TTC549 (cell line): ENCODE data around the gene CTCF.
"Not testable (repeated sequence)": the region's sequence is repeated elsewhere in the genome, so short reads cannot be mapped to it uniquely, and the experiment has no call there.

ENCODE experiments used
- FAIRE-seq: peaks from 2 replicates; lab custom pipeline; 2012; peaks lifted over from hg19 to GRCh38; lab: Jason Lieb, UNC

The CTCF gene, protein sequence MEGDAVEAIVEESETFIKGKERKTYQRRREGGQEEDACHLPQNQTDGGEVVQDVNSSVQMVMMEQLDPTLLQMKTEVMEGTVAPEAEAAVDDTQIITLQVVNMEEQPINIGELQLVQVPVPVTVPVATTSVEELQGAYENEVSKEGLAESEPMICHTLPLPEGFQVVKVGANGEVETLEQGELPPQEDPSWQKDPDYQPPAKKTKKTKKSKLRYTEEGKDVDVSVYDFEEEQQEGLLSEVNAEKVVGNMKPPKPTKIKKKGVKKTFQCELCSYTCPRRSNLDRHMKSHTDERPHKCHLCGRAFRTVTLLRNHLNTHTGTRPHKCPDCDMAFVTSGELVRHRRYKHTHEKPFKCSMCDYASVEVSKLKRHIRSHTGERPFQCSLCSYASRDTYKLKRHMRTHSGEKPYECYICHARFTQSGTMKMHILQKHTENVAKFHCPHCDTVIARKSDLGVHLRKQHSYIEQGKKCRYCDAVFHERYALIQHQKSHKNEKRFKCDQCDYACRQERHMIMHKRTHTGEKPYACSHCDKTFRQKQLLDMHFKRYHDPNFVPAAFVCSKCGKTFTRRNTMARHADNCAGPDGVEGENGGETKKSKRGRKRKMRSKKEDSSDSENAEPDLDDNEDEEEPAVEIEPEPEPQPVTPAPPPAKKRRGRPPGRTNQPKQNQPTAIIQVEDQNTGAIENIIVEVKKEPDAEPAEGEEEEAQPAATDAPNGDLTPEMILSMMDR

DNA sequence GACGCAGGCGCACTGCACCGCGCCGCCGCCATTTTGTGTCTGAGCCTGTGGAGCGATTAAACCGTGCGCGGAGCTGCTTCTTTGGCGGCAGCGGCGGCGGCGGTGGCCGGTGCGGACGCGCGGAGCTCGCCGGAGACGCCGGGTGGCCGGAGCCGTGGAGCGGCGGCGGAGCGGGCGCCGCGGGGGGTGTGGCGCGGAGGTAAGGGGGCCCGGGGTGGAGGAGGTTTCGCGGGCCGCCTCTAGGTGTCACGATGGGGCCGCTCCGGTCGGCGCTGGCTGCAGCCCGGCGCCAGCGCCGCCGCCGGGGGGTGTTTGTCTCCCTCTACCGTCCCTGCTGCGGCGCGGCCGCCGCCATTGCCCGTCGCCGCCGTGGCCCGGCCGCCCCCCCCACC, at the start of gene CTCF:
Gene CTCF (plus strand): TSS at position 1 of the 392 bp plus-strand sequence. CDS start 48,307 bp downstream, outside the sequence.
- FAIRE-seq, result no peak

DNA sequence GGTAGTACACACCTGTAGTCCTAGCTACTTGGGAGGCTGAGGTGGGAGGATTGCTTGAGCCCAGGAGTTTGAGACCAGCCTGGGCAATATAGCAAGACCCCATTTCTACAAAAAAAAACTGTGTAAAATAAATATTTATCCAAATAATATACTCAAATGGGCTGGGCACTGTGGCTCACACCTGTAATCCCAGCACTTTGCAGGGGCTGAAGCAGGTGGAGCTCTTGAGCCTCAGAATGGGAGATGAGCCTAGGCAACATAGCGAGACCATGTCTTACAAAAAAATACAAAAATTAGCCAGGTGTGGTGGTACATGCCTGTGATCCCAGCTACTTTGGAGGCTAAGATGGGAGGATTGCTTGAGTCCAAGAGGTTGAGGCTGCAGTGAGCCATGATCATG, 48.4 kb upstream of the CTCF start:
- FAIRE-seq, result not testable (repeated sequence)

DNA sequence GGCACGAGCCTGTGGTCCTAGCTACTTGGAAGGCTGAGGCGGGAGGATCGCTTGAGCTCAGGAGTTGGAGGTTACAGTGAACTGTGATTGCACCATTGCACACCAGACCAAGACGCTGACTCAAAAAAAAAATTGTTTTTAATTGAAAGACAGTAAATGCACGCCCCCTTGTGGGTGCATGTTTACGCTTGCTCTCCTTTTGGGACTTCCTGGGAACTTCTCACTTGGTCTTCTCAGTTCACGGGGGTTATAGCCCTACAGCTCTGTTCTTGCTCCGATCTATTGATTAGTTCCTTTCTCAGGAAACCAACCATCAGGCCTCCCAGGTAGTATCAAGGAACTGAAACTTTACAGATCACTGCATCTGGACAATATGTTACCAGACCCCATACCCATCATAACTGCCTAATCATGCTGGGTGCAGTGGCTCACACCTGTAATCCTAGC, 47.9 kb upstream of the CTCF start:
- FAIRE-seq, result no peak

DNA sequence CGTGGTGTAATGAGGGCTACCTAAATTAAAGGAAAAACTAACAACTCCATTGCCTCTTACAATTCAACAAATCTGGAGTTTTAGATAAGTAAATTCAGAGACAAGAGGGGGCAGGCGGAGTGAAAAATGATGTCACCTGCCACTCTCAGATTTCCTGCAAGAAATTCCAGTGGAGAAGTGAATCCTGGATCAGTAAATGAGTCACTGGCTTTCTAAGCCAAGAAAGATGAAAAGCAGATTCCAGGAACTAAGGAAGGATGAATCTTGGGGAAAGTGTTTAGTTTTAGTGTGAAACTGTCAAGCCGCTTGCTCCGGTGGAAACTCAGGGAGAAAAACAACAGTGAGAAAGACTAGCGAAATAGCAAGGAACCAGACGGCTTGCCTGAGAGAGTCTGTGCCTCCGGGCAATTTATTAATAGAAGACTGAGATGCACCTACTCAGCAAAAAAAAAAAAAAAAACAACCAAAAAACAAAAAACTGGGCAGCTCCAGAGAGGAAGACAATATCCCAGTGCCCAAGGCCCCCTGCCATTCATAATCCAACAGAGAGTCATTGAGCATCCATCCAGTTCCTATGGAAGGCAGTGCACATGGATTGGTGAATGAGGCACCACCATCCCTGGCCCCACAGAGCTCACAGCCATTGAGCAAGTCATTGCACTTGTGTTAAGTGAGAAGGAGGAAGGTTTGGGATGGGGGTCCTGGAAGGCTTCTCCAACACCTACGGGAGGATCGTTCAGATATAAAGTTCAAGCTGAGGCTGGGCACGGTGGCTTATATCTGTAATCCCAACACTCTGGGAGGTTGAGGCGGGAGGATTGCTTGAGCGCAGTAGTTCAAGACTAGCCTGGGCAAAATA, 45.8 kb upstream of the CTCF start:
- FAIRE-seq, result no peak

DNA sequence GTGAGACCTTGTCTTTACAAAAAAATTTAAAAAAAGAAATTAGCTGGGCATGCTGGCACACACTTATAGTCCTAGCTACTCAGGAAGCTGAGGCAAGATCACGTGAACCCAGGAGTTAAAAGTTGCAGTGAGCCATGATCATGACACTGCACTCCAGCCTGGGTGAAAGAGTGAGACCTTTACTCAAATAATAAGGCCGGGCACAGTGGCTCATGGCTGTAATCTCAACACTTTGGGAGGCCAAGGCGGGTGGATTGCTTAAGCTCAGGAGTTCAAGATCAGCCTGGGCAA, 45.2 kb upstream of the CTCF start:
- FAIRE-seq, result no peak

DNA sequence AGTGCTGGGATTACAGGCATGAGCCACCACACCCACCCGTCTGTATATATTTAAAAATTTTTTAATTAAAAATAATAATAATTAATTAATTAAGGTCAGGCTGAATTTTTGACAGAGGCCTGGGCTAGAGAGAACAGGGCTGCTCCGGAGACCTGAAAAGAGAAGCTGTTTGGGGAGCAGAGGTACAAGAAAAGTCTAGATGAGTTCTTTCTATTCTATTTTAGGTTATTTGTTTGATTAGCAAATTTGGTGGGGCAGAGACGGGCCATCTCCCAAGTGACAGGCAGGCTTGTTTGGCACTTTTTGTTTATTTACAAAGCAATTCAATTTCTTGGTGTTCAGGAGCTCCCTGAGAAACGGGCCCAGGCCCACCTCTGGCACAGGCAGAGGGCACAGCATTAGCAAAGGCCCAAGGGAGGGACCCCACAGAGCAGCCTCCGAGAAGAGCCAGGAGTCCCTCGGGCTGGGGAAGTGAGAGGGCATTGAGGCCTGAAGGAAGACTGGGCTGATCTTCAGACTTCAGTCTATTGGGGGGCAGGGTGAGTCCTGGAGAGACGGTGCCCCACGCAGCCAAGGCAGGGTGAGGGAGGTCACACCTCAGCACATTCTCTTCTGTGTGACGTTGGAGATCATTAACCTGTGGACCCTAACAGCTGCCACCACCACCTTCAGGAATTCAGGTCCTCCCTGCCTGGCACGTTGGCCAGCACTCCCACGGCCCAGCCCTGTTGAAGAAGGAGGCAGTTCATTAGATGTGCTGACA, 44.5 kb upstream of the CTCF start:
- FAIRE-seq, result no peak

DNA sequence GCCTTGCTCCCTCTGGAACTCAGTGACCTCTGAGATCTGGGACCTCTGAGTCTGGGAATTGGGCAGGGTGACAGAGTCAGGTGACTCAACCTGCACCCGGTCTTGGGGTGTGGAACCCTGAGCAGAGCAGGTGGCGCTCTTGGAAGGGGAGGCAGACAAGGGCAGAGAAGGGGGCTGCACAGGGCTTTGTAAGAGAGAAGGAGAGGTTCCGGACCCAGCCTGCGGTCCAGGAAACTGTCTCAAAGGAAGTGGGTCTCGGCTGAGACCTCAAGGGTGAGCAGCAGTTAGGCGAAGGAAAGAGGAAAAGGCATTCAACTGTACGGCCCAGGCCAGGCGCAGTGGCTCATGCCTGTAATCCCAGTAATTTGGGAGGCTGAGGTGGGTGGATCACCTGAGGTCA, 43.6 kb upstream of the CTCF start:
- no peak for FAIRE-seq

DNA sequence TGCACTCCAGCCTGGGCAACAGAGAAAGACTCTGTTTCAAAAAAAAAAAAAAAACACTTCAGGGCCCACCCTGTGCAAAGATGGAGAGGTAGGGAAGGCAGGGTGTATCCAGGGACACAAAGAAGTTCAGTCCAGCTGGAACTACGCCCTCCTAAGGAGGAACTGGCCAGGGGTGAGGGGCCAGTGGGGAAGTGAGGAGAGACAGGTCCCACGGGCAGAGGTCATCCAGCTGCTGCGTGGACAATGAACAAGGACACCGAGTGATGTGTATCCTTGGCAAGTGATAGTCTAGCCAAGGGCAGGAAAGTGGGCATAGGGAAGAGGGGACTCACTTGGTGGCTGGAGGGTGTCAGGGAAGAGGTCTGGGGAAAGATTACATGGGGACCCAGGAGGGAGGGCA, 43.1 kb upstream of the CTCF start:
- no peak for FAIRE-seq

DNA sequence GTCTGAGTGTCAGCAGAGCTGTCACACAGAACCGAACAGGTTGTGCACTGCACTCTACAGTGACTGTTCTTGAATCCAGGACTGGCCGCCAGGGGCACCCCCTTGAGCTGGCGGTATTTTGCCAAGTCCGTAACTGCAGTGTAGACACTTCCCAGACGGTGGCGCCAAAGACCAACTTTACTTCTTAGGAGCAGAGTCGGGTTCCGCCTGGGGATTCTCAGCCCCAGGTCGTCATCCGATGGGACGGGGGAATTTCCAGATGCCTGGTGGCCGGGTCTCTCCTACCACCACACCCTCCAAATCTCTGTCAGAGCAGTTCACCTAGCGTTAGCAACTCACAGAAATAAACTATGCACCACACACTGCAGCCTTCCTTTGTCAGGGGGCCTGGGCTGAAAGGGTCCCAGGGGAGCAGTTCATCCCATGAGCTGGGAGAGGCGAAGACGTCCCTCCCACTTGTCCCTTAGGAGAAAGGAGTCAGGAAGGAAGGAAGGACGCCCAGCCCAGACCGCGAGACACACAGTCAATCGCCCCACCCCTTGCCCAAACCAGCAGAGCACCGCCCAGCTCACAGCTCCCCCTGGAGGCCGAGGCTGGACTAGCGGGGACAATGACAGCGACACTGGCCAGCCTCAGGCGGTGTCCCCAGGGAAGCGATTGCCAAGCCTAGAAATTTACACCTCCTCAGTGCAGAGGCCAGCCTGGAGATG, 41.1 kb upstream of the CTCF start:
- no peak for FAIRE-seq

DNA sequence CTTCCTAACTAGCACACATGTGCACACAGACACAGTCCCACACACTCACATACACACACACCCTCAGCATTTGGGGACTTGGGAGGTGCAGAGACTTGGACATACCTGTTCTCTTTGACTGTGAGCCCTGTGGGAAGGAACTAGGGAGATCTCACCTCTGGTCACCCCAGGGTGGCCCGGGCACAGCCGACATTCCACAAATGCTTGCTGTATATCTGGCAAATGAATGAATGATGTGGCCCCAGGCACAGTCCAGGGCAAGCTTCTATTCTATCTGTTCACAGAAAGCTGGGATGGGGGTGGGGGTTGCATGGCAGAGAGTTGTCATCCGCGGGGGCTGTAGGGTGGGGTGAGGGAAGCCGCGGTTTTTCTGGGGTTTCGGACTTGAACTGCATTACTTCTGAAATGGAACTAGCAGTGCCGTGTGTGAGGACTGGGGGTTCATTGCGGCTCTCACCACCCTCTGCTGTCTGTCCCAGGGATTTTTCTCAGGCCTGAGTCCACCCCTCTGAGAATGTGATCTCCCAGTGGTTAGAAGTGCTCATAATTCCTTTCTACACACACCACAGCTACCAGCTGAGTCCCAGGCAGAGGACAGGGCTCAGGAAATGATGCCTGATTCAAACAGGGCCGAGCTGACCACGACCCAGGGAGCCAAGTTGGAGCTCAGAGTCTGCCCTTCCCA, 37.0 kb upstream of the CTCF start:
- FAIRE-seq, result no peak

DNA sequence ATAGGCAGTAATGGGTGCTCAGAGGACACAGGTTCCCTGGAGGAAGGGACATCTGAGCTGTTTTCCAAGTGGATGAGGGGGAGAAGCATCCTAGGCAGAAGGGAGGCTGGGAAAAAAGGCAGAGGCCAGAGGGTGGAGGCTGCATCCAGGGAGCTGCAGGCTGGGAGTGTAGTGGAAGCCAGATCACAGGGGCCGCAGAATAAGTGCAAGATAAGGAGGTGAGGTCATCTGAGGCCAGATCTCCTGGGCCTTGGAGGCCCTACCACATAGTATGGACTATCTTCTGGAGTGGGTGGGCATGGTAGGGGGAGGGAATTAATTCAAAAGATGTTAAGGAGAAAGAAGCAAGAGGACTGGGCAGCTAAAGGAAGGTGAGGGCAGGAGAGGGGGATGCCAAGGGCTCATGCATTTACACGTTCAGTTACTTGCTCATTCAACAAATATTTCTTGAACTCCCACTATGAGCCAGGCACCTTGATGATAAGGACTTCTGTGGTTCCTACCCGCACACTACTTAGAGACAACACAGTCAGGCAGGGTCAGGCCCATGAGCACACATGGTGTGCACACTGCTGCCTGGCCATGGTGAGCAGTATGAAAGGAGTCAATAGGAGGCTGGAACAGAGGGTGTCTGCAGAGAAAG, 36.1 kb upstream of the CTCF start:
- no peak for FAIRE-seq

DNA sequence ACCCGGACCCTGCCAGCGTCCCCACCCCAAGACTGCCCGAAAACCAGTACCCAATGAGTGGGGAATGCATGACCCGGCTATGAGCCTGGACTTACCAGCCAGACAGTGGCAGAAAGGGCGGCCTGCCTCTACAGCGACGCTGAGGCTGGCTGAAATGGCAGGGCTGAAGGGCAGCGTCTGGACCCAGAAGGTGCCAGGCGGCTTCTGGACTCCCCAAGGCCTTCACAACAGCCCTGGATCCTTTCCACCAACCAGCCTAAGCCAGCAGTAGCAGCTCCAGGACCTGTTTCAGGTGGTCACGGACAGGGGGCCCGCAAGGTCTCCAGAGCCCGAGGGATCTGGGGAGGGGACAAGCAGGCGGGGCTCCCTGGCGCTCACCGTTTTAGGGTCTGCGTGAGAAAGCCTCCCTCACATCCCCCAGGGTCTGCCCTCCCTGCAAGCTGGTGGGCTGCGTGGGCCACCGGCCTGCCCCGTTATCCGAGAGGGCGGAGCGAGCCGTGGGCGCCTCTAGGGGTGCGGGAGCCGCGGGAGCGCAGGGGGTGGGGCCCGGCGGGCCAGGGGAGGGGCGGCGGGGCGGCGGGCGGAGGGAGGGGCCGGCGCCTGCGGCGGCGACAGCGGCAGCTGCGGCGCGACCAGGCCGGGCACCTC, 34.0 kb upstream of the CTCF start, which contains the start of gene RIPOR1:
Gene RIPOR1 (plus strand): TSS at position 608 of the 648 bp plus-strand sequence. CDS start 9,618 bp downstream, outside the sequence.
- no peak for FAIRE-seq

DNA sequence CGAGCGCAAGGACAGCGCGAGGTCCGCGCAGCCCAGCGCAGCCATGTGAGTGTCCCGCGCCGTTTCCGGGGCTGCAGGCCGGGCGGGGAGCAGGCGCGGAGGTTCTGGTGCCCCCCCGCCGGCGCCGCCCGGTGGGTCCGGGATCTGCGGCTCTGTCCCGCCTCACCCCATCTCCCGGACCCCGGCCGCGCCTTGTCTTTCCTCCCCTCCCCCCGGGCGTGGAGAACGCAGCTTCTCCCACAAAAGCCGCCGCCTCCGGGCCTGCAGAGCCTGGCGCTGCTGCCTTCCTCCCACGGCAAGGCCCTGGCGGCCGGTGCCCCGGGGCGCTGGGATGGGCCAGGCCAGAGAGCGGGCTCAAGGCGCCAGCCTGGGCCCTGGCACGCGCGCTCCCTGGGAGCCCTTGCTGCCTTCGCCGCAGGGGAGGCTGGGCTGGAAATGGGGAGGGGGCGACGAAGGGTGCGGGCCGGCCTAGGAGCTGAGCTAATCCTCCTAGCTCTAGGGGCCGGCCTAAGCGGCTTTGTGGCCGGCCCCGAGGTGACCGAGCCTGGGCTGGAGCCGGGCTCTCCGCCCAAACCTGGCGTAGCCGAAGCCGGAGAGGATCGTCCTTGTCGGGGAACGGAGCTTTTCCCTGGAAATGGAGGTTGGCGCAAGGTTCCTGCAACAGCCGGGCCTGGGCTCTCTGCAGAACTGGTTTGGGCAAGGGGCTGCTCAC, 33.3 kb upstream of the CTCF start:
- no peak for FAIRE-seq

DNA sequence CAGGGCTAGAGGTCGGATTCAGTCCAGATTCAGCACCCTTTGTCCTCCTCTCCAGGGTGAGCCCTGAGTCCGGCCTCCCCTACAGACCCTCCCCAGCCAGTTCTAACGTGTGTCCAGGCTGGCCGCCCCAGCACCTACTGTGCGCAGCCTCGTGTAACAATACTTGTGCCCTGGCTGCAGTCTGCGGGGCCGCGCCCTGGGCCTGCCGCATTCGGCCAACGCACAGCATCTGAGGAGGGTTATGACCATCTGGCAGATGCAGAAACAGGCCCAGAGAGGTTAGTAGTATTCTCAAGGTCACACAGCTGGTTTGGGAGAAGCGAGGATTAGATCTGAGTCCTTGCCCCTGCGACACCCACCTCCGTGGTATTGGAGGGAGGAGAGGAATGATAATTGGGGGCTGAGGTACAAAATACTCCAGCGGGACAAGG, 32.7 kb upstream of the CTCF start:
- FAIRE-seq, result no peak

DNA sequence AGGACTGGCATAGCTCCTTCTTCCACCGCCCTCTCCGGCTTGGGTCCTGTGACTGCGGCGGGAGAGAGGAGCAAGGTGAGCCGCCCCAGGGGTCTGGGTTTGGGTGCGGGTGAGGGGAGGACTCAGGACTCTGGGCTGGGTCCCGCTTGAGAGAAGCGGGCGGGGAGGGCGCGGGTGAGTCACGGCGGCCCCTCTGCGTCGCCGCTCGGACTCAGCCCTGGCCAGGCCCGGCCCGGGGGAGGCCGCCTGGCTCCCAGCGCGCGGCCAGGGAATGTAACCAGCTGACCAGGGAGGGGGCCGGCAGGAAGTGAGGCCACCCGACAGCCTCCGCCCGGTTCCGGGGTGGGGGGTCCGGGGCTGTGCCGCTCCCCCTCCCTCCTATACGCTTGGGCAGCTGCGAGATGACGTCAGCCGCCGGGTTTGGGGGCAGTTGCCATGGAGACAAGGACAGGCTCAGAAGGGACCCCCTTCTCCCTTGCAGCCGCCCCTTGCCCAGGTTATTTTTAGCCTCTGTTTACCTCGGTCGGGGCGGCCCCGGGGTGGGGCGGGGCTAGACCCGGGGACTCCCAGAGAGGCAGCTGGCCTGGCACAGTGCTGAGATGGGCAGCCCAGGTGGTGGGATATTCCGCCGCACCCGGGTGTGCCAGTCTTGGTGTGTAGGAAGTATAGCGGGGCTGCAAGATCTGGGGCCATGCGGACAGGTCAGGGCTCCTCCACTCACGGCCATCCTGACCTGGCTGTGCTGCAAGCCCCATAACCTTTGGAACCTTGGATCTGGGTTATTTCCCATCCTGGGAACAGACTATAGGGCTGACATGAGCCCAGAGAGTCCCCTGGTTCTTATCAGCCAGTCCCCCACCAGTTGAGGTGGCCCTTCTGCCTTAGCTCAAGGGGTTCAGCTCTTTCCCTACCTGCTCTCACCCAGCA, 32.0 kb upstream of the CTCF start:
- FAIRE-seq, result no peak

DNA sequence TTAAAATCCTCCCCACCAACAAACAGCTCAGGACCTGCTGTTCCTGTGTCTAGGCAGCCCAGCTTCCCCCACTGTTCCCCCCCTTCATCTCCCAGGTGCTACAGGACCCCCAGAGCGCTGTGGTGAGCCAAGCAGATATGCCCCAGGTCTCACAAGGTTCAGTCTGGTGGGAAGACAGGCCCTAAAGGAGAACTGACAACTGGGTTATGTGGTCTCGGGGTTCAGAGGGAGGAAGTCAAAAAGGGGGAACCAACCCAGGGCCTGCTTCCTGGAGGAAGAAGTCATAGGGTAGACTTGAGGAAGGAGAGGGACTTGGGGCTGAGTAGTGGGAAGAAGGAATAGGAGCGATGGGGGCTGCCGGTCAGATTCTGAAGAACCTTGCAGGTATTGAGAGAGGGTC, 31.1 kb upstream of the CTCF start:
- FAIRE-seq, result no peak

DNA sequence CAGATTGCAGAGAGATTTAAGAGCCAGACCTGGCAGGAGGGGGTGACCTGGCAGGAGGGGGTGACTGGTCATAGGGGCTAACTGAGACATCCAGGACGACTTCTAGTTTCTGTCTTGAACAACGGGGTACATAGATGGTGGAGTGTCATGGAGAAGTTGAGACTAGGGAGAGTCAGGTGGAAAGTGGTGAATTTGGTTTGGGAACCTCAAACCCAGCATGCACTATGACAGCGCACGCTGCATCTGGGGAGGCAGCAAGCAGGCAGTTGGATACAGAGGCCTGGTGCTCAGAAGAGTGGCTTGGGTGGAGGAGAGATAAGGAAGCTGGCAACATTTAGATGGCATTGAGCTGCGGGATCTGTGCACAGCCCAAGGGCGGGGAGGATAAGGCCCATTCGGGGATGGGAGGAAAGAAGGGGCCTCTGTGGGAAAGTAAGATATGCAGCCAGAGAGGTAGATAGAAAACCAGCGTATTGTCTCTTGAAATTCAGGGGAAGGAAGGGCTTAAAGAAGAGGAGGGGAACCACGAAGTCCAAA, 29.2 kb upstream of the CTCF start:
- no peak for FAIRE-seq

DNA sequence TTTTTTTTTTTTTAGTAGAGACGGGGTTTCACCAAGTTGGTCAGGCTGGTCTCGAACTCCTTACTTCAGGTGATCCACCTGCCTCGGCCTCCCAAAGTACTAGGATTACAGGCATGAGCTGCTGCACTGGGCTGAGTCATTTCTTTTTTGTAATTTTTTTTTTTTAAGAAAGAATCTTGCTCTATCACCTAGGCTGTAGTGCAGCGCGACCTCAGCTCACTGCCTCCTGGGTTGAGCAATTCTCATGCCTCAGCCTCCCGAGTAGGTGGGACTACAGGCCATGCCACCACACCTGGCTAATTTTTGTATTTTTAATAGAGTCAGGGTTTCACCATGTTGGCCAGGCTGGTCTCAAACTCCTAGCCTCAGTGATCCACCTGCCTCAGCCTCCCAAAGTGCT, 28.3 kb upstream of the CTCF start:
- not testable (repeated sequence) for FAIRE-seq
